ENCODE data around the gene SNTB2. TPM values are rescaled to one million over a fixed set of nuclear protein-coding genes. Genes with fewer than 3 reads are reported as not detected.

Gene SNTB2
- total and polyA plus RNA-seq, 2 of the 13 experiments (the other 11 are each of a cell fraction or from before 2014, with no cell fraction given) = 11.5 to 19.2 TPM

- Histone ChIP-seq H3K9ac (ENCODE audit: insufficient read depth, low read depth, low read length) (no peak overlapping the region), H3K4me1 (ENCODE audit: insufficient read depth, low read length) (peaks cover 25% of the 10 kb centered on the region), H3K4me2 (ENCODE audit: low read depth, low read length) (no peak overlapping the region), H3K79me2 (ENCODE audit: insufficient read depth, low read length) (peaks cover 65% of the 10 kb centered on the region), H4K20me1 (ENCODE audit: insufficient read depth, low read length) (peaks cover 5% of the 10 kb centered on the region; the same call in 1 of the 2 replicates), H3K36me3 (replicated peaks in 1 of 2; ENCODE audit: control insufficient read depth in 1 of 2, insufficient read depth in 2 of 2, low read length in 2 of 2) (no peaks in the 10 kb centered on the region), H3K9me3 (ENCODE audit: low read length) (no peaks in the 10 kb centered on the region), H3K27ac (ENCODE audit: extremely low read length, insufficient read depth, low read length) (no peak overlapping the region), H3K27me3 (ENCODE audit: control insufficient read depth in 1 of 2, insufficient read depth in 2 of 2, low read length in 2 of 2) (no peaks in the 10 kb centered on the region), H2AFZ (ENCODE audit: low read length) (no peak overlapping the region), H3K4me3 (replicated peaks in 1 of 3; ENCODE audit: insufficient read depth in 1 of 3, low read depth in 2 of 3, low read length in 3 of 3) (no peak overlapping the region)
- ATAC-seq (no peak), DNase-seq (ENCODE audit: low spot score) (no peak), FAIRE-seq (no peak)
- BruUV-seq (replicated peaks) = no TSS peak
- ChIA-PET CTCF (ENCODE audit: low intra/inter-chr PET ratio, low total read pairs) (no interaction called here), POLR2A (no interaction called here)
- intact Hi-C loops (cut with micrococcal nuclease; ENCODE audit: unreplicated experiment) (no loop called here), in situ Hi-C loops (cut with HindIII; ENCODE audit: extremely low pct_ligation_motif_present, low pct_unique_long_range_greater_than_20kb) (no loop called here)
- TF ChIP-seq KLF9 (CRISPR knock-in tag; IDR thresholded peaks at IDR 0.05; ENCODE audit: low read depth) = no peak
- no peak for TF ChIP-seq ZNF619 (CRISPR knock-in tag; IDR thresholded peaks at IDR 0.05)
- no peak for TF ChIP-seq POLR2G (IDR thresholded peaks at IDR 0.05; ENCODE audit: low read depth, low read length)
- no peak for TF ChIP-seq RFXAP (CRISPR knock-in tag; IDR thresholded peaks at IDR 0.05; ENCODE audit: borderline replicate concordance)
- no peak for TF ChIP-seq ZNF136 (CRISPR knock-in tag; IDR thresholded peaks at IDR 0.05; ENCODE audit: low read depth)
- no peak for TF ChIP-seq DNMT3B (CRISPR knock-in tag; conservative IDR thresholded peaks at IDR 0.05)
- TF ChIP-seq ZNF318 (CRISPR knock-in tag; IDR thresholded peaks at IDR 0.05) = no peak
- TF ChIP-seq TSC22D2 (CRISPR knock-in tag; IDR thresholded peaks at IDR 0.05; ENCODE audit: borderline replicate concordance) = no peak
- no peak for TF ChIP-seq MAZ (IDR thresholded peaks at IDR 0.05; ENCODE audit: borderline replicate concordance, low read depth, low read length)
- TF ChIP-seq MAZ (CRISPR knock-in tag; IDR thresholded peaks at IDR 0.05; ENCODE audit: low read depth) = no peak
- TF ChIP-seq CHD4 (IDR thresholded peaks at IDR 0.05; ENCODE audit: borderline replicate concordance, low read length) = no peak
- no peak for TF ChIP-seq ZNF646 (CRISPR knock-in tag; IDR thresholded peaks at IDR 0.05)
Measured at GRCh38 chr16:69197573-69197972, 10.6 kb downstream of the SNTB2 start.
